Suppressor macrophage treated with lipopolysaccharide for 1 hour (primary cell): Measurements from ENCODE around the gene CCL20.
A peak's percentile ranks its signal among the peaks of the same experiment; 100 is the strongest.
"Not testable (repeated sequence)": the region's sequence is repeated elsewhere in the genome, so short reads cannot be mapped to it uniquely, and the experiment has no call there.

Source experiments
- DNase-seq, 3 donors: peaks; one replicate each; pipeline ENCODE4 v3.0.0-alpha.2; 2020 to 2022

Gene CCL20, protein sequence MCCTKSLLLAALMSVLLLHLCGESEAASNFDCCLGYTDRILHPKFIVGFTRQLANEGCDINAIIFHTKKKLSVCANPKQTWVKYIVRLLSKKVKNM

DNA sequence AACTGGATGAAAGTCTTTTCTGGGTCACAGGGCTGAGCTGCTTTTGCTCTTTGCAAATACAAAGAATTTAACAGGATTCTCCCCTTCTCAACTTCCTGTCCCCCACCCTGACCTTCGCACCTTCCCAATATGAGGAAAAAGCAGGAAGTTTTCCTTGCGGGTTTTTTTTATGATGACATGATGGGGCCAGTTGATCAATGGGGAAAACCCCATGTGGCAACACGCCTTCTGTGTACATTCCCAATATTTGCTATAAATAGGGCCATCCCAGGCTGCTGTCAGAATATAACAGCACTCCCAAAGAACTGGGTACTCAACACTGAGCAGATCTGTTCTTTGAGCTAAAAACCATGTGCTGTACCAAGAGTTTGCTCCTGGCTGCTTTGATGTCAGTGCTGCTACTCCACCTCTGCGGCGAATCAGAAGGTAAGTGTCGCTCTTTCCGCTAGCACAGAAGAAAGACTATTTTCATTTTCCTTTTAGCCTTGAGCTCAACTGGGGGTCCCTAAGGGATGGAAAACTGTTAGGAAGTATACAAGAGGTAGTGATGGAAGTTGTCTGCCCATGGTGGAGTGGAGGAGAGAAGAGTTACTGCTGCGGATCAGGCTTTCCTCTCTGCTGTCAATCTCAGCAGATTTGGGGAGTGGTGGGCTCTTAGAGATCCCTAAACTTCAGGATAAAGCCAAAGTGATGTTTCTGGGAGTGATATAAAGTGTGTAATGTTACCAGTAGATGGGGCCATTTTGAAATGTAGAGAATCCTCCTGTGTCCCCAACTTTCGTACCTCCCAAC lies at the start of gene CCL20:
TSS of gene CCL20 (plus strand) at position 281 of the 792 bp plus-strand sequence. CDS start at position 351, 70 bp downstream.
- DNase-seq: peak; percentile 74 to 88 (median 88)

DNA sequence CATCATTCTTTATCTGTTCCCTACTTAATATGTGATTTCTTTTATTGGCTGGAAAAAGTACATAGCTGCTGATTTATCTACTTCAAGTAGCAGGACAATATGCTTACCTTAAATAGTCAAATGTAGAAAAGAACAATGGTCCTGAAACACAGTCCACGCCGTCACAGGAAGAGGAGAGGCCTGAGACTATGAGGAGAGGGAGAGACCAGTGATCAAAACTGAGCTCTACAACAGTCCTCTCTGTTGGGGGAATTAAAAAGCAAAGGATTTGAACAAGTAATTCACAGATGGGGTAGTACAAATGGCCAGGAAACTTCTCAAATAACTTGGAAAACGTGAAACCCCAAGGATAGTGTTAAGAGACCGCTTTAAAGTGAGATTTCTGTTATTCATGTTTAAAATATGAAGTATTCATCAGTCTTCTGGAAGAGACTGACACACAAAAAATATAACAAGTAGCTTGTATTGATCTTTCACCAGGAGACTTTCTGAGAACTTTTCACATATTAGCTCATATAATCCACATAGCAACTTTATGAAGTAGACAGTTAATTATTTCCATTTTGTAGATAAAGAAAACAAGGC lies 47.8 kb upstream of the CCL20 start:
- no peak for DNase-seq

DNA sequence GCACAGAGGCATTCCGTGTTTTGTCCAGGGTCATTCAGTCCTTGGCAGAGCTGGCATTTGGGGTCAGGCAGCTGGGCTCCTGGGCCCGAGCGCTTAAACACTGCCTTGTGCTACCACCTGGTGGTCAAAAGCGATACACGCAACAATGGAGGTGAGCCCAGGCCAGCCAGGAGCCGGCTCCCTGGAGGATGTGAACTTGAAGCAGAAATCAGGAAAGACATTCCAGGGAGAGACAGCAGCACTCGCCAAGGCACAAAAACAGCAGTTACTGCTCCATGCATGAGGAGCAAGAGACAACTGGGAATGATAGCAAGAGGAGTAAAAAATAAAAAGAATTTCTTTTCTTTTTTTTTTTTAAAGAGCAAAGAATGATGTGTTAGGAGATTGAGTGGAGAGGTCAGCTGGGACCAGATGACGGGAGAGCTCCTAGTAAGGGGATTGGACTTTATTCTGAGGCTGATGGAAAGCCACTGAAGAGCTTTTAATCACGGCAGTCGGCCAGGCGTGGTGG lies 47.2 kb upstream of the CCL20 start:
- DNase-seq: peak; percentile 75 to 80 (median 76)

DNA sequence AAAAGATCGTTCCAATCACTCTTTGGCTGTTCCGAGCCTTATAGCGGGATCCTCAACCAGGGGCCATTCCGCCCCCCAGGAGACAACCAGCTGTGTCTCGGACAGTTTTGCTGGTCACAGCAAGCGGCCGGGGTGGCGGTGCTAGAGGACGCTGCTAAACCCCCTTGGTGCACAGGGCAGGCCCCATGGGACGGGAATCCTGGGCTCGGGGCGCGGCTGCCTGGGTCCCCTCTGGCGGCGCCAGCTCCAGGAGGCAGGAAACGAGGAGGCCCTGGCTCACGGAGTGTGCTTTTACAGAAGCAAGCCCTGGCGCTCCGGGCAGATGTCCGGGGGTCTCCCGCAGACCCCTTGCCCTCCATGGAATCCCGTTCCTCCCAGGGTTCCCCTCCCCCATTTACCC lies 45.8 kb upstream of the CCL20 start:
- no peak for DNase-seq

DNA sequence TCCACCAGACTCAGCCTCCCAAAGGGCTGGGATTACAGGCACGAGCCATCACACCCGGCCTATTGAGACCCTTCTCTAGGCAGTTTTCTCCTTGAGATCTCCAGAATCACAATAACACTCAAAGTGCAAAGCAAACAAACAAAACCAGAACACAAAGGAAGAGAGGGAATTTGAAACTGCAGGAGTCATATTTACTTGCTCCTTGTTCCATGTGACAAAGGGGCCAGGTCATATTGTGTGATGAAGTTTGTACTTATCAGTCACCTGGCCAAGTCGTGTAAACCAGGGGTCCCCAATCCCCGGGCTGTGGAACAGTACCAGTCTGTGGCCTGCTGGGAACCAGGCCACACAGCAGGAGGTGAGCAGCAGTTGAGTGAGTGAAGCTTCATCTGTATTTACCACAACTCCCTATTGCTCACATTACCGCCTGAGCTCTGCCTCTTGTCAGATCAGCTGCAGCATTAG lies 41.4 kb upstream of the CCL20 start:
- DNase-seq: no peak

DNA sequence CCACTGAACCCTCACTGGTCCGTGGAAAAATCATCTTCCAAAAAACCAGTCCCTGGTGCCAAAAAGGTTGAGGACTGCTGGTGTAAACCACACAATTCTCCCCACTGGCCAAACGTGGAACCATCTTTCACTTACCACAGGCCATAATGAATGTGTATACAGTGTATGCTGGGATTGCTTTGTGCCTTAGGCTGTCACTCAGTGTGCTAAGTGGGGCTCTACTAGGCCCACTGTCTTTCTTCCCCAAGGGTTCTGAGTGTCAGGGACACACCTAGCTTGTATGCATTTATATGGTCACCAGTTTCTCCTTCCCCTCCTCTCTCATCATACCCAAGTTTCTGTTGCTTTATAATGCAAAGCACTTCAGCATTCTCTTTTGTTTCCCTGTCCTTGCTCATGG lies 40.7 kb upstream of the CCL20 start:
- DNase-seq: no peak

DNA sequence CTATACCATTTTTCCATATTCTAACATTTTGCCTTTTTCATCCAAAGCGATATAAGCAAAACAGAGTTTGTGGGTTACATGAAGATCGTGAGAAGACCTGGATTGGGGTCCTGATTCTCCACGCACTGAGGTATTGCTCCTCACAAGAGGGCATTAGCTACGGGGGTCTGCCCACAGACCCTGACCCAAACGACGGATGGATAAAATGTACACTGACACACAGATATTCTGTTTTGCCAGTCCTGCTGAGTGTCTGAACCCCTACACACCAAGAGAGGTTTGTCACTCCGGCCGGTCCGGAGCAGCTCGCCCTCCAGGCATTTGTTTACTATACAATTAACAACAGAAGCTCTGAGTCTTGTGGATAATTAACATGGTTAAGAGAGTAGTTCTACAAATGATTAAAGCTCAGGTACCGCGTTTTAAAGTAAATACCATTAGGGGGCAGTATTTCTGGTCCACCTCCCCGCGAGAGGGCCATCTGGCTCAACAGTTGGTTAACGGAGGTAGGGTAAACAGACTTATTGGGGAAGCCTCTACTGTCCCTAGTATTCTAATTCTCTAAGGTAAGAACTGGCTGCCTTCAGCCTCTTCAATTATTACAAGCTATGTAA lies 39.5 kb upstream of the CCL20 start:
- peak; percentile 44 to 59 (median 52) for DNase-seq

DNA sequence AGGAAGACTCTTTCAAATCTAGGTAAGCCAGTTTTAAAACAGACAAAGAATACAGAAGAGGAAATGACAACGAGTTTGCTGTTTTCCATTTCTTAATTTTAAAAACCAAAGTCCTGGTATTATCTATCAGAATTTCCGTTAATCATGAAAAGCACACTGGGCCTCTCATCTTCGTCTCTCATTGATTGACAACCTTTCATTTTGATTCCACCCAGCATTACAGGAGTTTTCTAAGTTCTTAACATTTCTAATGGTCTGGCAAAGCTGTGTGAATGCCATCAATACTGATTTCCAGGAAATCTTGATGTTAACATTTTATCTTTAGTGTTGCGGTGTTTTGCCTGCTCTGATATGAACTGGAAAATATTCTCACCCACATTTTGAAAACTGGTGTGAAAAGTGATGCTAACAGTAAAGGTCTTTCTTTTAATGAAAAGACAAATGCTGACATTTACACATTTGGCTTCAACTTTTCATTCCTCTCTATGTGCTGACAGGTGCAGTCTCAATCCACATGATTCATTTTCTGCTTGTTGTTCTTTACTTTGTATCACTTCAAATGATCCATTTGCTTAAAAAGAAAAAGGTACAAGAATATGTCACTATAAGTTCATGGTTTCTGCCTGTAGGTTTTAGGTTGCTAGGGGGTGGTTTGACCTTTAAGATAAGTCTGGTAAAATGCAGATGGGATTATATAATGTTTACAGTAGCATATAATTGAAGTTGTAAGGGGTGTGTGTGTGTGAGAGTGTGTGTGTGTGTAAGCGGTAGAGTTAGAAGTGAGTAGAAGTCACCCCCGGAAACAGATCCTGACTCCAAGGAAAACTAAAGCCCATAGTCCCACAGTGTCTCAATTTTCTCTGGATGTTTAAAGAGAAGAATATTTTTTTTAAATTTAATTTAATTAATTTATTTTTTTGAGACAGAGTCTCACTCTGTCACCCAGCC lies 38.5 kb upstream of the CCL20 start:
- DNase-seq: no peak

DNA sequence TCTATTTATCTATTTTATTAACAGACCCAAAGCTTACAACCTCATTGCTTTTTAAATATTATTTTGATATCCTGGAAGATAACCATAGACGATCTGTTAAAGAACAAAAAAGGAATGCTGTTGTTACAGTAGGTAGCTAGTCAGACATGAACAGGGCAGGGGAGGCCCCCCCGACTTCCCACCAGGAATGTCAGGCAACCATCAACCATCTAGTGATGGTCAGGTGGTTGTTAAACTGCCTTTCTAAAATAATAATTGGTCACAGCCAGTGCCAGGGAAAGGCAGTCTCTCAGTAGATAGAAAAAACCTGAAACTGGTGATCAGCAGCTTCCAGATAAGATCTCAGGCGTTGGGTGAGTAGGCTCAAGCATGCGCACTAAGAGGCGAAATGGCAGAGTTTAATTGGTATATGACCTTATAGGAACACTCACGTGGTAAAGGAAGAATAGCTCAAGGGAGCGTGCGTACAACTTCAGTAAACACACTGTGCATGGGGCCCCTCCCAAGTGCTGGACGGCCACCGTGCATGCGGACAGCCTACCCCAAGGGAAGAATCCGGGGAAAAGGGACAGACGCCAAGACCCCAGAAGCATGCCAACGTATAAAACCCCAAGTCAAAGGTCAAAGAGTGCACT lies 32.5 kb upstream of the CCL20 start:
- DNase-seq: no peak

DNA sequence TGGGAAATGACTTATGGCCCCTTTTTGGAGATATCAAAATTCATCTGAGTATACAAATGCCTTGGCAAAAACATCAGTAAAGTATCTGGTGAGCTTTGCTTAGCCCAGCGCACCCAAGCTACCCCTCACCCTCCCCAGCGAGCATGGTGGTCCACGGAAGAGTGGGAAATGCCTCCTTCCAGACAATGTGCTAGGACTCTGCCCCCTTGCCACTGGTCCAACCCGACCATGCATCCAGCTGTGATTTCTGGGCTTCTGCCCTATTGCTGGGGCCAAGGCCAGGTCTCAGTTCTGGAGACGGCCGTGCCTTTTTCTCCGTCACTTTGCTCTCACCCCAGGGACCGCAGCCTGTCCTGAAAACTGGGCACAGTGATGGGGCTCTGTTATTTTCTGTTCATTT lies 31.8 kb upstream of the CCL20 start:
- DNase-seq: no peak

DNA sequence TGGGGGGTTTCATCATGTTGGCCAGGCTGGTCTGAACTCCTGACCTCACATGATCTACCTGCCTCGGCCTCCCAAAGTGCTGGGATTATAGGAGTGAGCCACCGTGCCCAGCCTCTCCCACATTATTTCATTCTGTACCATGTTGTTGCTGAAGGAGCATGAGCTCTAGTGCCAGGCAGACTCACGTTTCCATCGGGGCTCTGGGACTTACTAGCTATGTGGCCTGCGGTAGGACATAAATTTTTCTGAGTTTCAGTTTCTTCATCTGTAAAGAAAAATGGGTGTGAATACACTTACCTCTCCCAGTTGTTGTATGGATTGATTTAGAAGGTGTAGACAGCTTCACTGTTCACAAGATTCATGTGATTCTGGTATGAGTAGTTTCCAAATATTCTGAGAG lies 30.8 kb upstream of the CCL20 start:
- DNase-seq: no peak

DNA sequence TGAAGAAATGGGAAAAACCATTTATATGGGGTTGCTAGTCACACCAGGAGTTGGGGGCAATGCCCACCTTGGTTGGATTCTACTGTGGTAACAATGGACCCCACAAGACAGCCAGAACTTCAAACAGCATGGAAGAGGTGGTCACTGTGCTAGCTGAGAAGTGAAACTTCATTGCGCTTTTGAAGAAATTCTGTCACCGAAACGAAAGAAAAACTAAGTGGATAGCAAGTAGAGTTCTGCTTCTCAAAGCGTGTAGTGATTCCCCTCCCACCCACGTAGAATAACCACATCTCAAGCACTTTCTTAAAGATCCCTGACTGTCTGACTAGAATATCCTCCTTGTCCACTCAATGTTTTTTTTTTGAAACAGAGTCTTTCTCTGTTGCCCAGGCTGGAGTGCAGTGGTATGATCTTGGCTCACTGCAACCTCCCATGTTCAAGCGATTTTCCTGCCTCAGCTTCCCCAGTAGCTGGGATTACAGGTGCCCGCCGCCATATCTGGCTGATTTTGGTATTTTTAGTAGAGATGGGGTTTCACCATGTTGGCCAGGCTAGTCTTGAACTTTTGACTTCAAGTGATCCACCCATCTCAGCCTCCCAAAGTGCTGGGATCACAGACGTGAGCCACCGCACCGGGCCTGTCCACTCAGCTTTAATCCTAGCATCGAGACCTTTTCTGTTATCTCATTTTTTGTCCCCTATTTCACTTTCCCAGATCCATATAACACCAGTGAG lies 30.1 kb upstream of the CCL20 start:
- DNase-seq: peak; percentile 82 to 92 (median 92)

DNA sequence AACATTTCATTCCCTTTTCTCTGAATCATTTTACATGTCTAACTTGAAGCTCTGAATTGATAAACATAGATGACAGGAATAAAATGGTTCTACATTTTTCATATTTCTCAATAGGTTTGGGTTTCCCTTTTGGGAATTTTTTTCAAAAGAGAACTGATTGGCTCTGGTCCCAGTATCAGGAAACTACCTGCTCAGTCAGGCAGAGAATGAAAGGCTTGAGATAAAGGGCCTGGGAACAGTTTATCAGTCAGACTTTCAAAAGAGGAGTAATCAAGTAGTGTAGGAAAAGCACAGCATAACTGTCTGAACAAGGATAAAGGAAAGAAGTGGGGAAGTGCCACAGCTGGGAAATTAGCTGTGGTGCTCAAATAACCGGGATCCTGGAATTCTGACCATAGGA lies 28.3 kb upstream of the CCL20 start:
- DNase-seq: peak in 1 of 3 donors; percentile 35

DNA sequence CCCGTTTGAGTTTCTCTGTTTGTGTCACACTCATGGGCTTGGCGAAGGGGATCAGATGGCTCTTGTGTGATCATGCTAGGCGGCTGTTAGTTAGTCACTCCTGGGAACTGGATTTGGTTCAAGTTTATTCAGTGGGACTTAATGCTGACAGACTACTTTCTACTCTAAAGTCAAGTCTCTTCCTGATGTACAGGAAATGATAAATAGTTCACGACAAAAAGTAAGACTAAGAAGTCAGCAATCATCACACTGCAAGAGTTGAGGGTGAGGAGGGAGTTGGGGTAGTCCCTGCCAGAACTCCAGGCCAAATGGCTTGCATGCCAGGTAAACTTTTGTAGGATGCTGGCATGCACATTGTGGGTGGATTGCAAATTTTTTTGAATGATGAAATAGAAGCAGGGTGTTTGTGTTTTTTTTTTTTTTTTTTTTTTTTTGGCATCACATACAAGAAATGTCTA lies 25.1 kb upstream of the CCL20 start:
- peak in 2 of 3 donors; percentile 56 to 68 for DNase-seq

DNA sequence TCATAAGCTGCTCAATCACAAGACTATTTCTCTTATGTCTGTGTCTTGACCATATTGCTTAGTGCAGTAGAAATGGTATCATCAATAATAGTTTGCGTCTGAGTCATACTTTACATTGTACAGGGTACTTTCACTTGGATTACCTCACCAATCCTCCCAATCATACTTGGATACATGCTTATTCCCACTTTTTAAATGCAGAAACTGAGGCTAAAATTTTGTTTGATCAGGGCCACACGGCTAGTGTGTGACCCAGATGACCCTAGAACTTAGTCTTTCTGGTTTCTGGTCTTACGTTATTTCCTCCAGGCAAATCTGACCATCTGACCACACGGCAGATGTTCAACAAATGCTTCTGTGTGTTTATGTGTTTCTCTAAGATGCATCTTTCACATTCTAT lies 23.8 kb upstream of the CCL20 start:
- no peak for DNase-seq

DNA sequence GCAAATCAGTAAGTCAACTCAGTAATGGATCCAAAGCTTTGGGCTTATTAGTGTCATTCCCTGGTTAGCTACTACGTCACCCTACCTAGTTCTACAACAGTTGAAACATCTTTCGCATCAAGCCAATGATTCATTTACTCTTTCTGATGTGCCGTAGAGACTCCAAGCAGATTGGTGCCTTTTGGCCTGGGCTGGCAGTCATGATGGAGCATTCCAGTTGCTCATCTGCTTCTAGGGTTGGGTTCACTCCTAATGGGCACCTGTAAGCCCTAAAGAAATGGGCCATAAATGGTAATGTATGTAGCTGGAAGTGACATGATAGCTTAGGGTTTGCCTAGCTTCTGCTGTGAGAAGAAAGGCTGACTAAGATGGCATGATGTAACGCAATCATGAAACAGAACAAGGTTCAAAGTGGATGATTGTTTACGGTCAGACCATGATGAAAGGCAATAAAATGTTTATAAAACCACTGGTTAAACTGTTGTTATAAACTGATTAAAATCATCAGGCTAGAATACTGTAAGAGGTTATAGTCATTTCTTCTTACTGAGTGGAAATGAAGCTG lies 20.4 kb upstream of the CCL20 start:
- no peak for DNase-seq

DNA sequence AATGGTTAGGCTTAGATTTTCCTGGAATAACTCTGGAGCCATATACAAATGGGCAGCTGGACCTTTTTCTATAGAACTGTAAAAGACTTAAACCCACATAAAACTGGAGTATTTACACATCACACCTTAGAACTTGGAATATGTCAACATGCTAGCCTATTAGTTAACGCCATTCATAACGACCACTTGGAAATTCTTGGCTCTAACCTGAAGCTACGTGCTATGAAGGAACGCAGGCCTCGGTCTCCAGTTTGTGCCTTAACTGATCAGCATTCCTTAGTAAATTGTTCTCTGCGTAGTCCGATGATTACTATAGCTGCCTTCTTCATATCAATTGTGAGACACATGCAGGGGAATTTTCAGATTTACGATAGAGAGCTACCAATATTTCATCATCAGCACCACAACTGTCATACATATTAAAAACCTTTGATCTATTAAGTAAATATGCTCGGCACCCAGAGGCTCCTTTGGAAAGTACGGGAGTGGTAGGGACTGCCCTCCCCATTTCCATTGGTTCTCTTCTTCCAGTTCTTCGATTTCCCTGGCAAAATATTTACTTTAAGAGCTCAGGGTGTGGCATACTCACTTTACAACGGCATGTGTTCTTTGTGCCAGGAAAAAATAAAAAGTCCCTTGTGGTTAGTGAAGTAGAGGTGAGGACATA lies 17.5 kb upstream of the CCL20 start:
- DNase-seq: no peak

DNA sequence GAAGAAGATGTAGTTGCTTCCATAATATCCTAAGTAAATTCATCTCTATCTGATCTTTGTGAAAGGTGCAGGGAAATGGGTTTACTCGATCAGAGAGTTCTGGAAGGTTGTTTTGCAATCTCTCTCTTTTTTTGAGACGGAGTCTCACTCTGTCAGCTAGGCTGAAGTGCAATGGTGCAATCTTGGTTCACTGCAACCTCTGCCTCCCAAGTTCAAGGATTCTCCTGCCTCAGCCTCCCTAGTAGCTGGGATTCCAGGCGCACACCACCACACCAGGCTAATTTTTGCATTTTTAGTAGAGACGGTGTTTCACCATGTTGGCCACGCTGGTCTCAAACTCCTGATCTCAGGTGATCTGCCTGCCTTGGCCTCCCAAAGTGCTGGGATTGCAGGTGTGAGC lies 16.9 kb upstream of the CCL20 start:
- not testable (repeated sequence) for DNase-seq

DNA sequence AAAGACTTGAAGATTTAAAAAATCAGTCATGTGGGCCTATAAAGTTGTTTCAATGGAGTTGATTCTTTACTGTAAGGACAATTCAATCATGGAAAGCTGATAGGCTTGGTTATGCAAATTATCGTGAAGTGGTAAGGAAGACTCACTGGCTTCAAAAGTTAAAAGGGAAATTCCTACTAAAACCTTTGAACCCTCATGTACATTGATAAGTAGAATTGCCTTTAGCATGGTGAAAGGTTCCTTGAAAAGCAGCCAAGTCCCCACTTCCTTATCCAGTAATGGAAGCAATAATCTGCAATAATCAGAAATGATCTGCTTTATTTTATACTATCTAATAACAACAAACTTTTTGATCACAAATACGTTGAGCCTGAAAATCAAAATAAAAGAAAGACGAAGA lies 14.4 kb upstream of the CCL20 start:
- DNase-seq: no peak

DNA sequence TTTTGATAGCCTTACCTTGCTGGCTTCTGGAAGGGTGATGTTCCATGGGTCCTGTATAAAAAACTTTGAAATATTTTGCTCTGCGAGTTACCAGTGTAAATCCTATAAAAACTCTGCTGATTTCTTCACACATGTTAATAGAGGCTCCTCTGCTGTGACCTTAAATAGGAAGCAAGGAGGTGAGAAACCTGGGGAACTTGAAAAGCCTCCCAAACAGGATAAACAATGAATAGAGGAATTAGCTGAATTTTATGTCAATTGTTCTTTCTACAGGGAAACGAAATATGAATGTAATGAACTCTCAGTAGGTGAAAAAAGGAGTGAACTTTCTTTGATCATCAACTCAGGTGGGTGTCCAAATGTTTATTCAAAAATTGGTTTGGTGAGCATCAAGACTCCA lies 10.8 kb upstream of the CCL20 start:
- DNase-seq: no peak
